Liver (tissue), 9 donors: Measurements from ENCODE around the gene FCN3. TPM values are rescaled to one million over a fixed set of nuclear protein-coding genes. Genes with fewer than 3 reads are reported as not detected.
A peak's percentile ranks its signal among the peaks of the same experiment; 100 is the strongest.

ENCODE experiments used
- DNase-seq: peaks from one replicate; pipeline ENCODE4 v3.0.0-alpha.2; 2017; ENCODE audit warnings: low spot score
- H3K27ac ChIP-seq, 2 donors: one replicate each; pipeline ENCODE4 v1.7.0; 2013; ENCODE audit warnings: inconsistent platforms in 2 of 2, low read length in 2 of 2, control low read depth in 1 of 2, low read depth in 1 of 2, mild to moderate bottlenecking in 1 of 2
- H3K27me3 ChIP-seq, 4 donors: one replicate each; pipeline versions ENCODE4 v1.6.1 to v1.7.0; 2013; ENCODE audit warnings: low read length in 3 of 4, inconsistent platforms in 1 of 4, mild to moderate bottlenecking in 1 of 4, moderate library complexity in 1 of 4; ENCODE audit not compliant: control insufficient read depth in 4 of 4, insufficient read depth in 4 of 4
- H3K36me3 ChIP-seq, 4 donors: one replicate each; pipeline versions ENCODE4 v1.6.1 to v1.7.0; 2013; ENCODE audit warnings: low read length in 3 of 4, mild to moderate bottlenecking in 3 of 4, low read depth in 1 of 4, moderate library complexity in 1 of 4; ENCODE audit not compliant: control insufficient read depth in 4 of 4, insufficient read depth in 3 of 4
- H3K4me1 ChIP-seq, 4 donors: one replicate each; pipeline versions ENCODE4 v1.6.1 to v1.7.0; 2013; ENCODE audit warnings: low read length in 3 of 4, mild to moderate bottlenecking in 3 of 4, moderate library complexity in 1 of 4; ENCODE audit not compliant: control insufficient read depth in 4 of 4, insufficient read depth in 4 of 4
- H3K4me3 ChIP-seq, 3 donors: one replicate each; pipeline versions ENCODE4 v1.6.1 to v1.7.0; 2013; ENCODE audit warnings: low read length in 3 of 3, control low read depth in 1 of 3, low read depth in 1 of 3, mild to moderate bottlenecking in 1 of 3
- H3K9ac ChIP-seq, 2 donors: one replicate each; pipeline ENCODE4 v1.7.0; 2013; ENCODE audit warnings: low read length in 2 of 2, mild to moderate bottlenecking in 2 of 2, moderate library complexity in 2 of 2, control low read depth in 1 of 2, low read depth in 1 of 2
- H3K9me3 ChIP-seq, 4 donors: one replicate each; pipeline versions ENCODE4 v1.6.1 to v1.7.0; 2013; ENCODE audit warnings: low read length in 3 of 4; ENCODE audit not compliant: control insufficient read depth in 4 of 4
- ATF3 ChIP-seq: IDR thresholded peaks from 2 replicates; pipeline ENCODE4 v1.6.1; 2016; ENCODE audit warnings: antibody characterized with exemption
- CTCF ChIP-seq: fragments of 150-350 bp; IDR thresholded peaks from 2 replicates; pipeline ENCODE4 v1.5.1; 2017; ENCODE audit warnings: improper control_type of control experiment, low read depth, low read length; ENCODE audit not compliant: missing input control
- EGR1 ChIP-seq, 2 donors: IDR thresholded peaks; 2 replicates each; pipeline ENCODE4 v1.6.1; 2016 to 2018; ENCODE audit warnings: antibody characterized with exemption in 2 of 2, low read depth in 2 of 2
- FOXA1 ChIP-seq: IDR thresholded peaks from 2 replicates; pipeline ENCODE4 v1.6.1; 2016; ENCODE audit warnings: antibody characterized with exemption
- FOXA2 ChIP-seq: IDR thresholded peaks from 2 replicates; pipeline ENCODE4 v1.6.1; 2016; ENCODE audit warnings: antibody characterized with exemption
- GABPA ChIP-seq, 2 donors: IDR thresholded peaks in 1 of 2; conservative IDR thresholded peaks in 1 of 2; 2 replicates each; pipeline ENCODE4 v1.6.1; 2016; ENCODE audit warnings: antibody characterized with exemption in 2 of 2, mild to moderate bottlenecking in 1 of 2, moderate library complexity in 1 of 2
- HNF4A ChIP-seq, 2 donors: conservative IDR thresholded peaks; 2 replicates each; pipeline ENCODE4 v1.6.1; 2016; ENCODE audit warnings: antibody characterized with exemption in 2 of 2, mild to moderate bottlenecking in 2 of 2
- HNF4G ChIP-seq: IDR thresholded peaks from 2 replicates; pipeline ENCODE4 v1.6.1; 2016; ENCODE audit warnings: antibody characterized with exemption
- JUND ChIP-seq, 2 donors: IDR thresholded peaks; 2 replicates each; pipeline ENCODE4 v1.6.1; 2016; ENCODE audit warnings: antibody characterized with exemption in 2 of 2
- RAD21 ChIP-seq, 2 donors: IDR thresholded peaks; 2 replicates each; pipeline ENCODE4 v1.6.1; 2016; ENCODE audit warnings: antibody characterized with exemption in 2 of 2, mild to moderate bottlenecking in 2 of 2
- REST ChIP-seq: IDR thresholded peaks from 2 replicates; pipeline ENCODE4 v1.6.1; 2016; ENCODE audit warnings: antibody characterized with exemption, mild to moderate bottlenecking
- RXRA ChIP-seq, 2 donors: IDR thresholded peaks; 2 replicates each; pipeline ENCODE4 v1.6.1; 2017 to 2018; ENCODE audit warnings: antibody characterized with exemption in 2 of 2, mild to moderate bottlenecking in 1 of 2
- SP1 ChIP-seq: IDR thresholded peaks from 2 replicates; pipeline ENCODE4 v1.6.1; 2018; ENCODE audit warnings: antibody characterized with exemption, mild to moderate bottlenecking
- TAF1 ChIP-seq: conservative IDR thresholded peaks from 2 replicates; pipeline ENCODE4 v1.6.1; 2016; ENCODE audit warnings: antibody characterized with exemption, mild to moderate bottlenecking
- YY1 ChIP-seq: IDR thresholded peaks from 2 replicates; pipeline ENCODE4 v1.6.1; 2016; ENCODE audit warnings: antibody characterized with exemption, mild to moderate bottlenecking
- ZBTB33 ChIP-seq: IDR thresholded peaks from 2 replicates; pipeline ENCODE4 v1.6.1; 2016; ENCODE audit warnings: antibody characterized with exemption
- WGBS: extraction: QIAGEN DNeasy Blood & Tissue Kit; methylation state at CpG from one replicate; pipeline ENCODE4 v1.1.7; 2013; 5-methylcytosine and 5-hydroxymethylcytosine counted together
- polyA plus RNA-seq, 2 donors: library from polyadenylated mRNA; stranded (reverse) in 1 of 2; unstranded in 1 of 2; fragments of 200-250 nt in 1 of 2; fragments of >200 nt in 1 of 2; fragmentation: Nextera tagmentation in 1 of 2; extraction: Ambion mirVana in 1 of 2; gene quantifications; one replicate each; pipeline versions ENCODE4 v1.2.1 to v1.2.3, GENCODE V29; 2013 to 2015
- total RNA-seq, 2 donors: library from RNA; depleted of rRNA; stranded (reverse); fragments of >200 nt; gene quantifications; one replicate each; pipeline ENCODE4 v1.2.3, GENCODE V29; 2014
- donor health status: healthy.
- donor health status: healthy.
- donor health status: healthy.
- donor health status: healthy.
- donor health status: healthy.

FCN3 gene
- total and polyA plus RNA-seq, 4 donors: 87.3 to 310 (median 137) TPM

GRCh38 chr1:27397110-27397509, 22.5 kb upstream of the FCN3 start:
- no peak for DNase-seq
- Histone ChIP-seq H3K4me3 (no peak overlapping the region), H3K9me3 (no peaks in the 10 kb centered on the region), H3K4me1 (peaks cover 1 to 7% (median 5%) of the 10 kb centered on the region in 4 donors), H3K27me3 (no peaks in the 10 kb centered on the region), H3K36me3 (no peaks in the 10 kb centered on the region), H3K9ac (no peak overlapping the region), H3K27ac (no peak overlapping the region)
- no peak for TF ChIP-seq HNF4G
- no peak for TF ChIP-seq SP1
- no peak for TF ChIP-seq RAD21 (IDR thresholded peaks at IDR 0.05)
- WGBS: 81% methylated on average over 3 of the region's 3 CpGs

- no peak overlapping the region for H3K9ac ChIP-seq
- H3K36me3 ChIP-seq: no peaks in the 10 kb centered on the region
- WGBS: 3% methylated on average over 10 of the region's 10 CpGs
- peaks cover 5 to 12% (median 8%) of the 10 kb centered on the region in 4 donors for H3K4me1 ChIP-seq
- H3K27me3 ChIP-seq: no peaks in the 10 kb centered on the region
- H3K4me3 ChIP-seq: no peak overlapping the region
- TF ChIP-seq CTCF (peak; percentile 95), ATF3 (no peak), FOXA2 (no peak), REST (no peak), JUND (IDR thresholded peaks at IDR 0.05) (no peak), FOXA1 (no peak), TAF1 (no peak), GABPA (IDR thresholded peaks at IDR 0.05 in 1 of 2, conservative IDR thresholded peaks at IDR 0.05 in 1 of 2) (no peak), RXRA (IDR thresholded peaks at IDR 0.05) (peak in 1 of 2 donors; percentile 23), ZBTB33 (no peak), YY1 (no peak), HNF4A (conservative IDR thresholded peaks at IDR 0.05) (no peak), RAD21 (IDR thresholded peaks at IDR 0.05) (peak; percentile 91 to 92), EGR1 (IDR thresholded peaks at IDR 0.05; ENCODE audit: low read depth in 2 of 2) (no peak)
- H3K9me3 ChIP-seq: no peaks in the 10 kb centered on the region
- peak; percentile 81 for DNase-seq
- no peak overlapping the region for H3K27ac ChIP-seq
Measured at GRCh38 chr1:27395441-27396195, 21.0 kb upstream of the FCN3 start.
